Kidney epithelial cell (primary cell): ENCODE data around the gene SUCLG2. TPM values are rescaled to one million over a fixed set of nuclear protein-coding genes. Genes with fewer than 3 reads are reported as not detected.

Source experiments
- DNase-seq: peaks from one replicate; pipeline ENCODE4 v3.0.0-alpha.2; 2010; ENCODE audit warnings: low read depth
- H3K27me3 ChIP-seq: 2 replicates; pipeline ENCODE4 v1.6.0; 2011; ENCODE audit warnings: low read length; ENCODE audit not compliant: control insufficient read depth, insufficient read depth
- H3K36me3 ChIP-seq: 2 replicates; pipeline ENCODE4 v1.5.1; 2011; ENCODE audit warnings: low read length; ENCODE audit not compliant: control insufficient read depth, insufficient read depth
- H3K4me3 ChIP-seq: 2 replicates; pipeline ENCODE4 v1.5.1; 2011; ENCODE audit warnings: low read depth, mild to moderate bottlenecking, control low read depth, low read length
- CTCF ChIP-seq: IDR thresholded peaks from 2 replicates; pipeline ENCODE4 v1.5.1; 2011; ENCODE audit warnings: mild to moderate bottlenecking, moderate library complexity, low read length, control low read depth, inconsistent platforms; ENCODE audit not compliant: insufficient read depth, poor library complexity, severe bottlenecking
- total RNA-seq: library from RNA; depleted of rRNA; stranded (reverse); fragments of >200 nt; gene quantifications from 2 replicates; pipeline ENCODE4 v1.2.3, GENCODE V29; 2015

The SUCLG2 gene
- total RNA-seq, 1 donor from 2014 or later, result 38.1 TPM

GRCh38 chr3:67526246-67526645, 128.2 kb downstream of the SUCLG2 start:
- DNase-seq, result no peak
- Histone ChIP-seq H3K36me3 (peaks cover 1% of the 10 kb centered on the region), H3K4me3 (no peak overlapping the region), H3K27me3 (no peaks in the 10 kb centered on the region)
- TF ChIP-seq CTCF, result no peak

DNA sequence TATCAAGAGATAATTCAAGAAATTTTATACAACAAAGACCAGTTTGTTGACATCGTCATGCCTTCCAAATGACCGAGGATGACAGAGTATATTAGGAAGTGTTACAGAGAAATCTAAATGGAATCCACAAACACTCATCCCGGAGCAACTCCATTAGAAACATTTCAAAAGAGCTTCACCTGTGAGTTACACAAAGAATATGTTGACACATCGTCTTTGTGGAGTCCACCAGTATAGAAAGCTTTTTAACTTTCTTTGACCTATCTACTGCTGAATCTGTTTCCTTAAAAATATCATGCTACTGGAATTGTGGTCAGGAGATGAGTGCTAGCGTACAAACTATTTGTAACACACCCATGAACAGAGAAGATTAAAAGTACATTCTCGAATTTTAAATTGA, 130.4 kb downstream of the SUCLG2 start:
- no peak for TF ChIP-seq CTCF
- Histone ChIP-seq H3K36me3 (peaks cover 1% of the 10 kb centered on the region), H3K27me3 (no peaks in the 10 kb centered on the region), H3K4me3 (no peak overlapping the region)
- DNase-seq, result no peak

GRCh38 chr3:67522081-67522480, 132.3 kb downstream of the SUCLG2 start:
- Histone ChIP-seq H3K4me3 (no peak overlapping the region), H3K36me3 (peaks cover under 1% of the 10 kb centered on the region), H3K27me3 (no peaks in the 10 kb centered on the region)
- DNase-seq, result no peak
- TF ChIP-seq CTCF, result no peak

DNA sequence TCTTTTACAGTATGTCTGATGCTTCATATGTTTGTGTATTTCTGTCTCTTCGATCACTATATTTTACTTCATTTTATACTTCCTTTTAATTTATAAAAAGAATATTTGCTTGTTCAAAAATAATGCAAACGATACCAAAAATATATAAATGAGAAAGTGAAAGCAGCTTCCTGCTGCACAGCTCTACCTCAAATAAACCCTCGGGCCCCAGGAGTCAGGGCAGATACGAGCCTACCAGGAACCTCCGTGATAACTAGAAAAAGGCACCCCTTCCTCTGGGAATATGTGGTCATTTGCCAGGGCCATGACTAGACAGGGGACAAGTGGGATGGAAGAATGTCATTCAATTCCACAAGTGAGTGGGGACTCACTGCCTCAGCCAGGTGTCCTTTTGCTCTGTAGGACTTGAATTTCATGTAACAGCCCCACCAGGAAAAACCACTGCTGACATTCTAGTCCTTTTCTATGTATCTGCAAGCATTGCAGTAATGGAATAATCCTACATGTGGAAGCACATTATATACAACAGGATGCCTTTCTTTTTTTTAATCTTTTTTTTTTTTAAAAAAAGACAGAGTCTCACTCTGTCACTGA, 133.3 kb downstream of the SUCLG2 start:
- TF ChIP-seq CTCF, result no peak
- no peak overlapping the region for H3K4me3 ChIP-seq
- no peaks in the 10 kb centered on the region for H3K36me3 ChIP-seq
- DNase-seq, result no peak
- no peaks in the 10 kb centered on the region for H3K27me3 ChIP-seq

DNA sequence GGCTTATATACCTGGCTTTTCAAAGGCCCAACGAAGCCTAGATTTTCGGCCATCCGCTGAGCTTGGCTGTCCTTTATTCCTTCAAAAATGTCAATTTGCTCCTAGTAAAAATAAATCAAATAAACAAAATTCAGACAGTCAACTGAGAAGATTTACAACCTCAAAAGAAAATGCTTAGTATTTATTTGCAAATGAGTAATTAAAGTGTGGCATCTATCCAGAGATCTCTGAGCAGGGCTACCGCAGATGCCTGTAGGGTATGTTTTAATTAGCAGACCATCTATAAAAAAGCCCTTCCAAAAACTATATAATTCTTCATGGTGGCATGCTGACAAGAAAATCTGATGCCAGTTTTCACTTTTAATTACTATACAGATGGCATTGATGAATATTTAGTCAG, 136.2 kb downstream of the SUCLG2 start:
- no peak for DNase-seq
- no peaks in the 10 kb centered on the region for H3K36me3 ChIP-seq
- TF ChIP-seq CTCF, result no peak
- H3K4me3 ChIP-seq, result no peak overlapping the region
- H3K27me3 ChIP-seq, result no peaks in the 10 kb centered on the region

GRCh38 chr3:67517781-67518180, 136.6 kb downstream of the SUCLG2 start:
- no peaks in the 10 kb centered on the region for H3K36me3 ChIP-seq
- DNase-seq, result no peak
- H3K4me3 ChIP-seq, result no peak overlapping the region
- no peaks in the 10 kb centered on the region for H3K27me3 ChIP-seq
- no peak for TF ChIP-seq CTCF
